Calu3 (cell line): ENCODE data around the gene LIN28A. TPM values are rescaled to one million over a fixed set of nuclear protein-coding genes. Genes with fewer than 3 reads are reported as not detected.
"Not testable (repeated sequence)": the region's sequence is repeated elsewhere in the genome, so short reads cannot be mapped to it uniquely, and the experiment has no call there.

Experiments
- BruUV-seq: library from RNA; stranded (reverse); fragments of 400-500 nt; replicated peaks from 2 replicates; lab custom pipeline; 2021; lab: Mats Ljungman, UMichigan
- CTCF ChIA-PET: fragments of 300-600 bp; sonication (Branson Sonifier 250); formaldehyde crosslinking; loops from one replicate; lab custom pipeline; 2022; ENCODE audit warnings: antibody characterized with exemption; lab: Charles Lee
- DNase-seq: peaks from one replicate; pipeline ENCODE4 v3.0.0; 2022
- H3K27ac Mint-ChIP-seq: one replicate; pipeline ENCODE4 v1.8.0; 2022; ENCODE audit warnings: mixed read lengths; ENCODE audit not compliant: unreplicated experiment
- H3K27me3 Mint-ChIP-seq: one replicate; pipeline ENCODE4 v1.8.0; 2022; ENCODE audit warnings: mixed read lengths; ENCODE audit not compliant: unreplicated experiment
- H3K36me3 Mint-ChIP-seq: one replicate; pipeline ENCODE4 v1.8.0; 2022; ENCODE audit warnings: mild to moderate bottlenecking, moderate library complexity, mixed read lengths; ENCODE audit not compliant: insufficient read depth, unreplicated experiment
- H3K4me1 Mint-ChIP-seq: one replicate; pipeline ENCODE4 v1.8.0; 2022; ENCODE audit warnings: mild to moderate bottlenecking, low read depth, mixed read lengths; ENCODE audit not compliant: unreplicated experiment
- H3K4me3 Mint-ChIP-seq: one replicate; pipeline ENCODE4 v1.8.0; 2022; ENCODE audit warnings: mild to moderate bottlenecking, low read depth, moderate library complexity, mixed read lengths; ENCODE audit not compliant: unreplicated experiment
- H3K9me3 Mint-ChIP-seq: one replicate; pipeline ENCODE4 v1.8.0; 2022; ENCODE audit warnings: low read depth, mixed read lengths; ENCODE audit not compliant: unreplicated experiment
- CTCF ChIP-seq: fragments of 200-600 bp; IDR thresholded peaks from one replicate; pipeline ENCODE4 v1.8.0; 2022; ENCODE audit warnings: antibody characterized with exemption; ENCODE audit not compliant: unreplicated experiment
- intact Hi-C: fragments of 100-400 bp; cut with micrococcal nuclease; formaldehyde crosslinking; loops from one replicate; pipeline ENCODE4 v1.10.0; 2022; ENCODE audit not compliant: unreplicated experiment
- total RNA-seq: library from RNA; stranded (reverse); gene quantifications from 2 replicates; pipeline ENCODE4 v1.2.3, GENCODE V29; 2022

The LIN28A gene
- total RNA-seq, 1 experiment from 2014 or later, result not detected

- CTCF ChIA-PET, result interaction anchor here (0.6 kb wide), 1 partner anchor 23 kb away, joined by 4 read pairs; no protein-coding TSS in a partner anchor
- BruUV-seq, result no TSS peak
- no peak overlapping the region for H3K4me3 Mint-ChIP-seq
- no peaks in the 10 kb centered on the region for H3K36me3 Mint-ChIP-seq
- H3K4me1 Mint-ChIP-seq, result peaks cover 11% of the 10 kb centered on the region
- no peaks in the 10 kb centered on the region for H3K9me3 Mint-ChIP-seq
- no peak overlapping the region for H3K27ac Mint-ChIP-seq
- intact Hi-C loops, result no loop called here
- TF ChIP-seq CTCF, result no peak
- no peak for DNase-seq
- peaks cover 46% of the 10 kb centered on the region for H3K27me3 Mint-ChIP-seq
Measured at GRCh38 chr1:26373789-26374188, 36.8 kb upstream of the LIN28A start.

- Mint-ChIP-seq H3K27me3 (peaks cover 46% of the 10 kb centered on the region), H3K4me1 (peaks cover 11% of the 10 kb centered on the region)
- H3K27ac Mint-ChIP-seq, H3K9me3 Mint-ChIP-seq, intact Hi-C loops, H3K4me3 Mint-ChIP-seq, H3K36me3 Mint-ChIP-seq, DNase-seq, BruUV-seq, CTCF ChIA-PET: not testable (repeated sequence)
Measured at GRCh38 chr1:26374361-26374760, 36.3 kb upstream of the LIN28A start.

GRCh38 chr1:26375081-26375480 lies 35.5 kb upstream of the LIN28A start:
- CTCF ChIA-PET, result no interaction called here
- TF ChIP-seq CTCF, result no peak
- intact Hi-C loops, result no loop called here
- H3K9me3 Mint-ChIP-seq, result no peaks in the 10 kb centered on the region
- peaks cover 43% of the 10 kb centered on the region for H3K27me3 Mint-ChIP-seq
- H3K4me3 Mint-ChIP-seq, result no peak overlapping the region
- H3K27ac Mint-ChIP-seq, result no peak overlapping the region
- peaks cover 11% of the 10 kb centered on the region for H3K4me1 Mint-ChIP-seq
- H3K36me3 Mint-ChIP-seq, result no peaks in the 10 kb centered on the region
- BruUV-seq, result no TSS peak
- DNase-seq, result no peak

- Mint-ChIP-seq H3K9me3 (no peaks in the 10 kb centered on the region), H3K36me3 (no peaks in the 10 kb centered on the region), H3K4me3 (no peak overlapping the region), H3K27ac (no peak overlapping the region), H3K27me3 (peaks cover 33% of the 10 kb centered on the region), H3K4me1 (peaks cover 11% of the 10 kb centered on the region)
- intact Hi-C loops, result no loop called here
- CTCF ChIA-PET, result no interaction called here
- BruUV-seq, result no TSS peak
- no peak for TF ChIP-seq CTCF
- DNase-seq, result no peak
Measured at GRCh38 chr1:26376050-26376449, 34.6 kb upstream of the LIN28A start.

- H3K9me3 Mint-ChIP-seq, result no peaks in the 10 kb centered on the region
- H3K36me3 Mint-ChIP-seq, result no peaks in the 10 kb centered on the region
- DNase-seq, result no peak
- CTCF ChIA-PET, result interaction anchor here (1.0 to 1.1 kb wide), 2 partner anchors 14 to 39 kb away, joined by 4 to 6 read pairs; no protein-coding TSS in a partner anchor
- intact Hi-C loops, result no loop called here
- BruUV-seq, result no TSS peak
- peaks cover 15% of the 10 kb centered on the region for H3K27me3 Mint-ChIP-seq
- no peak for TF ChIP-seq CTCF
- H3K27ac Mint-ChIP-seq, result no peak overlapping the region
- no peak overlapping the region for H3K4me3 Mint-ChIP-seq
- H3K4me1 Mint-ChIP-seq, result peaks cover 11% of the 10 kb centered on the region
Measured at GRCh38 chr1:26378088-26378878, 32.3 kb upstream of the LIN28A start.
